ENCODE results near the gene HOMER1. TPM values are rescaled to one million over a fixed set of nuclear protein-coding genes. Genes with fewer than 3 reads are reported as not detected.

Gene HOMER1
- total RNA-seq, 4 donors from 2014 or later = 3.3 to 73.2 (median 4.0) TPM; not detected in 1

DNA sequence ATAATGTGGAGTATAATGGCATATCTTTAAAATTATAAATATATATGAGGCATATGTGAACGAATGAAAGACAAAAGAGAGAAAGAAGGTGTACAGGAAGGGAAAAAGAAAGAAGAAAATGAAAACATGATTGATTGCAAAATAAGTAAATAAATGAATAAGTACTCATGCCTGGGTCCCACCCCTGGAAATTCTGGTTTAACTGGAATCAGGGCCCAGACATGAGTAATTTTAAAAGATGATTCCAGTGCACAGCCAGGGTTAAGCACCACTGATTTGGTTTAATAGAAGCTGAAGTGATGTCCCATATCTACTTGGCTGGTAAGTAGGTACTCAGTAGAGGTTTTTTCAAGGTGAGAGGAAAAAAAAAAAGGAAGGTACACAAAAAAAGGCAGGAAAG is 34.0 kb upstream of the HOMER1 start:
- no peak overlapping the region for H3K27ac ChIP-seq
- H3K27me3 ChIP-seq = no peaks in the 10 kb centered on the region
- no peaks in the 10 kb centered on the region for H3K36me3 ChIP-seq
- no peak for DNase-seq
- no peaks in the 10 kb centered on the region for H3K4me1 ChIP-seq
- TF ChIP-seq POLR2A (IDR thresholded peaks at IDR 0.05) = no peak
- no peak for TF ChIP-seq POLR2AphosphoS5 (IDR thresholded peaks at IDR 0.05)
- TF ChIP-seq, protein P1, sequence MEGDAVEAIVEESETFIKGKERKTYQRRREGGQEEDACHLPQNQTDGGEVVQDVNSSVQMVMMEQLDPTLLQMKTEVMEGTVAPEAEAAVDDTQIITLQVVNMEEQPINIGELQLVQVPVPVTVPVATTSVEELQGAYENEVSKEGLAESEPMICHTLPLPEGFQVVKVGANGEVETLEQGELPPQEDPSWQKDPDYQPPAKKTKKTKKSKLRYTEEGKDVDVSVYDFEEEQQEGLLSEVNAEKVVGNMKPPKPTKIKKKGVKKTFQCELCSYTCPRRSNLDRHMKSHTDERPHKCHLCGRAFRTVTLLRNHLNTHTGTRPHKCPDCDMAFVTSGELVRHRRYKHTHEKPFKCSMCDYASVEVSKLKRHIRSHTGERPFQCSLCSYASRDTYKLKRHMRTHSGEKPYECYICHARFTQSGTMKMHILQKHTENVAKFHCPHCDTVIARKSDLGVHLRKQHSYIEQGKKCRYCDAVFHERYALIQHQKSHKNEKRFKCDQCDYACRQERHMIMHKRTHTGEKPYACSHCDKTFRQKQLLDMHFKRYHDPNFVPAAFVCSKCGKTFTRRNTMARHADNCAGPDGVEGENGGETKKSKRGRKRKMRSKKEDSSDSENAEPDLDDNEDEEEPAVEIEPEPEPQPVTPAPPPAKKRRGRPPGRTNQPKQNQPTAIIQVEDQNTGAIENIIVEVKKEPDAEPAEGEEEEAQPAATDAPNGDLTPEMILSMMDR (IDR thresholded peaks at IDR 0.05) = no peak
- TF ChIP-seq EP300 (IDR thresholded peaks at IDR 0.05; ENCODE audit: low read depth) = no peak
- H3K9me3 ChIP-seq = no peaks in the 10 kb centered on the region
- no peak overlapping the region for H3K4me3 ChIP-seq
- in situ Hi-C loops (cut with MboI; ENCODE audit: low pct_ligation_motif_present in 1 of 4, low pct_unique_long_range_greater_than_20kb in 1 of 4, low sequenced_read_pairs in 3 of 4) (loop anchor here in 1 of 4 donors (10.0 kb wide), 1 partner anchor 527 kb away; no protein-coding TSS in a partner anchor), intact Hi-C loops (cut with DNase I; ENCODE audit: low total_unique reads) (no loop called here)
- WGBS, 2 donors (ENCODE audit: low coverage in 1 of 2) = 94 to 100% methylated on average over 1 of the region's 1 CpG

DNA sequence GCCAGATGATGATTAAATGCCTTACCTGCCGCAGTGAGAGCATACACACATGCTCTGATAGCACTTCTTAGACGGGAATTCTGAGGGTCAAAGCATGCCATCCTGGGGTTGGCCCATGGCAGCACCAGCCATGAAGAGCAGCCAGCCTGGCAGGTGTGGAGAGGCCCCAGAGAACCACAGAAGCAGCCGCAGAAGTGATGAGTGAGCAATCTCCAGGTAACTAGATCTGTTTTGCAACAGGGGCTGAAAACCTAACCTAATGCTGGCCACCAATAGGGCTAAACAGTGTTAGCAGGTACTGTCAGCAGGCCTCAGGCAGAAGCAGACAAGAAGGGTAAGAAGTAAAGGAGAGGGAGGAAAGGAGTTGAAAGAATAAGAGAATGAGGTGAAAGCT is 33.5 kb upstream of the HOMER1 start:
- Histone ChIP-seq H3K27me3 (no peaks in the 10 kb centered on the region), H3K4me3 (no peak overlapping the region), H3K4me1 (no peaks in the 10 kb centered on the region), H3K9me3 (no peaks in the 10 kb centered on the region), H3K27ac (no peak overlapping the region), H3K36me3 (no peaks in the 10 kb centered on the region)
- 86% methylated on average over 3 of the region's 3 CpGs; no CpG with 5 or more reads in 1 of the 2 donors for WGBS, 2 donors (ENCODE audit: low coverage in 1 of 2)
- intact Hi-C loops (cut with DNase I; ENCODE audit: low total_unique reads) = no loop called here
- TF ChIP-seq POLR2A (IDR thresholded peaks at IDR 0.05) (no peak), POLR2AphosphoS5 (IDR thresholded peaks at IDR 0.05) (no peak), EP300 (IDR thresholded peaks at IDR 0.05; ENCODE audit: low read depth) (no peak)
- TF ChIP-seq, protein P1 (IDR thresholded peaks at IDR 0.05) = no peak
- DNase-seq = no peak
- in situ Hi-C loops (cut with MboI; ENCODE audit: low pct_ligation_motif_present in 1 of 4, low pct_unique_long_range_greater_than_20kb in 1 of 4, low sequenced_read_pairs in 3 of 4) = loop anchor here in 1 of 4 donors (10.0 kb wide), 1 partner anchor 527 kb away; no protein-coding TSS in a partner anchor

DNA sequence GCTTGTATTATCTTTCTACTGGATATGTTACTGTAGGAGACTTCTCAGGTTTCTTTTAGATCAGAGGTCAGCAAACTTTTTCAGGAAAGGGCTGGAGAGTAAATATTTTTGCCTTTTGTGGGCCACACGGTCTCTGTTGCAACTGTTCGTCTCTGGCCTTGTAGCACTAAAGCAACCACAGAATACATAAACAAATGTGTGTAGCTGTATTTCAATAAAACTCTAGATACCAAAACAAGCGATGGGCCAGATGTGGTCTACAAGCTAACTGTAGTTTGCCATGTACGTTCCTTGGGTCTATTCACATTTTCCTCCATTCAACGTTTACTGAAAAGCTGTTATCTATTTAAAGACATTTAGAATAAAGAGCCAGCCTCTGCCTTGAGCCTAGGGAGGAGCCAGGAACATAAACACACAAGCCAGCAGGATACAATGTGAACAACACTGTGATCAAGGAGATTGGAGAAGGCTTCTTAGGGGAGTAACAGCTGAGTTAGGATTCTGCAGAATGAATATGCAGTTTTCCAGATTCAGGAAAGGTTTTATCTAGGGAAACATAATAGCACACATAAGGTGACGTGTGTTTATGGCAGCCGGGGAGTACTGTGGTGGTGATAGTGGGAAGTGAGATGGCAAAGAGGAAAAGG is 33.0 kb upstream of the HOMER1 start:
- H3K27ac ChIP-seq = no peak overlapping the region

DNA sequence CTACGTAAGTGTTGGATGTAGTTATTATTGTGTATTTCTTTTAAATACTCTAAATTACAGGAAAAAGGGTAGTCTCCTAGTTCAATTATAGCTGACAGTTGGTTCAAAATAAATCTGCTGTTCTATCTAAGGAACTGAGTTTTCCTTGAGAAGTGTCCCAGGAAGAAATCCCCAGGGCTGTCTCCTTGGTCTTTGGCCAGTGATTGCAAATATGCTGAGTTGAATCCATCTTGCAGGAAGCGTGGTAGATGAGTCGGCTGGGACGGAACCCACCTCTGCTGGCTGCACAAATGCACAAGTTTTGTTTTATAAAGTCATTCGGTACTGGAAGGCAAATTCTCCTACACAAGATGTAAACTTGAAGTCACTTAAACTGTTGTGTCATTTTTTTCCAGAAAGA is 30.2 kb upstream of the HOMER1 start:
- no peak for DNase-seq
- 82 to 84% methylated on average over 5 of the region's 5 CpGs for WGBS, 2 donors (ENCODE audit: low coverage in 1 of 2)
- no peaks in the 10 kb centered on the region for H3K36me3 ChIP-seq
- TF ChIP-seq POLR2AphosphoS5 (IDR thresholded peaks at IDR 0.05) (no peak), POLR2A (IDR thresholded peaks at IDR 0.05) (no peak), EP300 (IDR thresholded peaks at IDR 0.05; ENCODE audit: low read depth) (no peak)
- TF ChIP-seq, protein P1 (IDR thresholded peaks at IDR 0.05) = no peak
- H3K4me3 ChIP-seq = no peak overlapping the region
- no peak overlapping the region for H3K27ac ChIP-seq
- H3K27me3 ChIP-seq = no peaks in the 10 kb centered on the region
- in situ Hi-C loops (cut with MboI; ENCODE audit: low pct_ligation_motif_present in 1 of 4, low pct_unique_long_range_greater_than_20kb in 1 of 4, low sequenced_read_pairs in 3 of 4) (loop anchor here in 1 of 4 donors (10.0 kb wide), 1 partner anchor 531 kb away; no protein-coding TSS in a partner anchor), intact Hi-C loops (cut with DNase I; ENCODE audit: low total_unique reads) (no loop called here)
- no peaks in the 10 kb centered on the region for H3K4me1 ChIP-seq
- H3K9me3 ChIP-seq = no peaks in the 10 kb centered on the region

More for the DNA sequence above, 33.0 kb upstream of the HOMER1 start:
- WGBS, 2 donors (ENCODE audit: low coverage in 1 of 2) = 72 to 79% methylated on average over 4 to 7 of the region's 7 CpGs
- Histone ChIP-seq H3K27me3 (no peaks in the 10 kb centered on the region), H3K9me3 (no peaks in the 10 kb centered on the region), H3K4me1 (no peaks in the 10 kb centered on the region), H3K36me3 (no peaks in the 10 kb centered on the region), H3K4me3 (no peak overlapping the region)
- DNase-seq = no peak
- intact Hi-C loops (cut with DNase I; ENCODE audit: low total_unique reads) = no loop called here
- in situ Hi-C loops (cut with MboI; ENCODE audit: low pct_ligation_motif_present in 1 of 4, low pct_unique_long_range_greater_than_20kb in 1 of 4, low sequenced_read_pairs in 3 of 4) = loop anchor here in 1 of 4 donors (10.0 kb wide), 1 partner anchor 528 kb away; no protein-coding TSS in a partner anchor
- TF ChIP-seq POLR2A (IDR thresholded peaks at IDR 0.05) = no peak
- no peak for TF ChIP-seq POLR2AphosphoS5 (IDR thresholded peaks at IDR 0.05)
- TF ChIP-seq EP300 (IDR thresholded peaks at IDR 0.05; ENCODE audit: low read depth) = no peak
- TF ChIP-seq, protein P1 (IDR thresholded peaks at IDR 0.05) = no peak

Measured in transverse colon (tissue), 4 donors.